A549 (cell line): ENCODE results near the gene MEF2D. TPM values are rescaled to one million over a fixed set of nuclear protein-coding genes. Genes with fewer than 3 reads are reported as not detected.

Experiments
- ATAC-seq, 2 experiments: fragments of 200-7000 bp in 1 of 2; fragments of >200 bp in 1 of 2; cut with Nextera tagmentation in 1 of 2; cut with Tn5 transposase in 1 of 2; 3 replicates each; pipeline versions ENCODE4 v1.8.0 to v1.9.1; 2018 to 2020; ENCODE audit warnings: mild to moderate bottlenecking in 1 of 2, moderate library complexity in 1 of 2
- CTCF ChIA-PET: fragments of 300-600 bp; sonication (Branson Sonifier 250); formaldehyde crosslinking; extraction: SDS; loops from one replicate; lab custom pipeline; 2021; ENCODE audit warnings: antibody characterized with exemption, inconsistent platforms; lab: Yijun Ruan, JAX
- POLR2A ChIA-PET: fragments of 350-600 bp; formaldehyde crosslinking; extraction: SDS; loops from one replicate; lab custom pipeline; 2021; ENCODE audit warnings: antibody characterized with exemption, inconsistent platforms; lab: Yijun Ruan, JAX
- DNase-seq, 2 experiments: peaks; one replicate each; pipeline versions ENCODE4 v3.0.0 to v3.0.0-alpha.2; 2011 to 2016; ENCODE audit warnings: low read depth in 1 of 2, low spot score in 1 of 2
- FAIRE-seq: peaks from 2 replicates; lab custom pipeline; 2011; peaks lifted over from hg19 to GRCh38; lab: Jason Lieb, UNC
- H3K27ac ChIP-seq, 2 experiments: fragments of >200 bp; sonication (Bioruptor Twin); formaldehyde crosslinking; 3 replicates each; pipeline ENCODE4 v1.5.1; 2016 to 2017
- H3K4me1 ChIP-seq: fragments of >200 bp; sonication (Bioruptor Twin); formaldehyde crosslinking; 3 replicates; pipeline ENCODE4 v1.6.1; 2016
- H3K4me2 ChIP-seq: fragments of >200 bp; sonication (Bioruptor Twin); formaldehyde crosslinking; 3 replicates; pipeline ENCODE4 v1.6.1; 2016
- H3K4me3 ChIP-seq: fragments of >200 bp; sonication (Bioruptor Twin); formaldehyde crosslinking; 3 replicates; pipeline ENCODE4 v1.5.1; 2016
- H3K9me3 ChIP-seq: fragments of >200 bp; sonication (Bioruptor Twin); formaldehyde crosslinking; 3 replicates; pipeline ENCODE4 v1.6.1; 2016
- BCL3 ChIP-seq: fragments of >200 bp; sonication (Bioruptor Twin); formaldehyde crosslinking; IDR thresholded peaks from 3 replicates; pipeline ENCODE4 v1.6.1; 2016
- BHLHE40 ChIP-seq: IDR thresholded peaks from 2 replicates; pipeline ENCODE4 v1.6.1; 2012; ENCODE audit warnings: low read depth, low read length, inconsistent platforms
- CBX2 ChIP-seq: fragments of 200-600 bp; sonication (generic); IDR thresholded peaks from 2 replicates; pipeline ENCODE4 v1.6.1; 2016; ENCODE audit warnings: low read depth, mild to moderate bottlenecking, borderline replicate concordance
- CBX8 ChIP-seq: fragments of 200-600 bp; sonication (generic); IDR thresholded peaks from 2 replicates; pipeline ENCODE4 v1.6.1; 2016
- CEBPB ChIP-seq, 2 experiments: fragments of >200 bp in 1 of 2; sonication (Bioruptor Twin) in 1 of 2; formaldehyde crosslinking in 1 of 2; IDR thresholded peaks; 2 replicates each; pipeline ENCODE4 v1.6.1; 2012 to 2016
- CHD2 ChIP-seq: fragments of 150-350 bp; IDR thresholded peaks from 2 replicates; pipeline ENCODE4 v1.6.1; 2014; ENCODE audit warnings: low read length; ENCODE audit not compliant: partially characterized antibody
- E2F6 ChIP-seq: IDR thresholded peaks from 2 replicates; pipeline ENCODE4 v1.6.1; 2012; ENCODE audit warnings: low read depth, borderline replicate concordance
- EHF ChIP-seq: fragments of 250-450 bp; sonication (Bioruptor Pico); IDR thresholded peaks from 2 replicates; pipeline ENCODE4 v1.5.0; 2020; ENCODE audit warnings: mild to moderate bottlenecking
- EHMT2 ChIP-seq: fragments of 200-600 bp; sonication (generic); IDR thresholded peaks from 2 replicates; pipeline ENCODE4 v1.6.1; 2016; ENCODE audit warnings: antibody characterized with exemption, low read depth, mild to moderate bottlenecking, moderate library complexity
- ELK1 ChIP-seq: fragments of 150-350 bp; IDR thresholded peaks from 2 replicates; pipeline ENCODE4 v1.6.1; 2014; ENCODE audit warnings: low read depth, mild to moderate bottlenecking, low read length
- ESRRA ChIP-seq: fragments of 150-350 bp; IDR thresholded peaks from 2 replicates; pipeline ENCODE4 v1.6.1; 2014; ENCODE audit warnings: mild to moderate bottlenecking, low read length, borderline replicate concordance
- FOSB ChIP-seq: fragments of 250-450 bp; sonication (Bioruptor Pico); IDR thresholded peaks from 2 replicates; pipeline ENCODE4 v1.5.0; 2020; ENCODE audit warnings: mild to moderate bottlenecking, moderate library complexity
- HEYL ChIP-seq: fragments of 250-450 bp; sonication (Bioruptor Pico); IDR thresholded peaks from 2 replicates; pipeline ENCODE4 v1.8.0; 2021; ENCODE audit warnings: mild to moderate bottlenecking, moderate library complexity
- HMGXB4 ChIP-seq: fragments of 250-450 bp; sonication (Bioruptor Pico); IDR thresholded peaks from 2 replicates; pipeline ENCODE4 v1.5.0; 2021; ENCODE audit warnings: mild to moderate bottlenecking, moderate library complexity, borderline replicate concordance
- HOXA7 ChIP-seq: fragments of 250-450 bp; sonication (Bioruptor Pico); IDR thresholded peaks from 2 replicates; pipeline ENCODE4 v1.5.0; 2020; ENCODE audit warnings: mild to moderate bottlenecking, moderate library complexity
- HOXB13 ChIP-seq: fragments of 250-450 bp; sonication (Bioruptor Pico); IDR thresholded peaks from 2 replicates; pipeline ENCODE4 v1.5.0; 2020; ENCODE audit warnings: low read depth, mild to moderate bottlenecking, moderate library complexity
- KDM5A ChIP-seq: fragments of 200-600 bp; sonication (generic); IDR thresholded peaks from 2 replicates; pipeline ENCODE4 v1.6.1; 2016; ENCODE audit warnings: antibody characterized with exemption, mild to moderate bottlenecking
- MAFK ChIP-seq: fragments of 450-650 bp; IDR thresholded peaks from 2 replicates; pipeline ENCODE4 v1.6.1; 2014; ENCODE audit not compliant: partially characterized antibody
- MAX ChIP-seq: IDR thresholded peaks from 2 replicates; pipeline ENCODE4 v1.6.1; 2012
- MYC ChIP-seq: IDR thresholded peaks from 2 replicates; pipeline ENCODE4 v1.6.1; 2012; ENCODE audit warnings: mild to moderate bottlenecking, inconsistent platforms, low read length, improper control_type of control experiment, borderline replicate concordance
- PBX3 ChIP-seq: IDR thresholded peaks from 2 replicates; pipeline ENCODE4 v1.6.1; 2012
- POLR2A ChIP-seq: IDR thresholded peaks from 2 replicates; pipeline ENCODE4 v1.6.1; 2012; ENCODE audit warnings: mild to moderate bottlenecking, low read length
- RAD21 ChIP-seq, 2 experiments: fragments of >200 bp in 1 of 2; sonication (Bioruptor Twin) in 1 of 2; formaldehyde crosslinking in 1 of 2; IDR thresholded peaks in 1 of 2; conservative IDR thresholded peaks in 1 of 2; 2 replicates in 1 of 2; 3 replicates in 1 of 2; pipeline ENCODE4 v1.6.1; 2012 to 2018; ENCODE audit warnings: inconsistent platforms in 1 of 2
- REST ChIP-seq: fragments of 200-600 bp; sonication (generic); IDR thresholded peaks from 2 replicates; pipeline ENCODE4 v1.6.1; 2016; ENCODE audit warnings: antibody characterized with exemption, mild to moderate bottlenecking, moderate library complexity
- RFX5 ChIP-seq: fragments of 450-650 bp; IDR thresholded peaks from 2 replicates; pipeline ENCODE4 v1.7.1; 2014; ENCODE audit warnings: antibody characterized with exemption, mild to moderate bottlenecking, moderate library complexity
- SREBF2 ChIP-seq: fragments of 450-650 bp; IDR thresholded peaks from 2 replicates; pipeline ENCODE4 v1.6.1; 2014; ENCODE audit warnings: mild to moderate bottlenecking, moderate library complexity
- TFCP2L1 ChIP-seq: fragments of 250-450 bp; sonication (Bioruptor Pico); IDR thresholded peaks from 2 replicates; pipeline ENCODE4 v1.5.0; 2021; ENCODE audit warnings: mild to moderate bottlenecking
- TP53 ChIP-seq: fragments of 250-450 bp; sonication (Bioruptor Pico); IDR thresholded peaks from 2 replicates; pipeline ENCODE4 v1.5.0; 2021; ENCODE audit warnings: mild to moderate bottlenecking, moderate library complexity
- ZNF302 ChIP-seq: fragments of 250-450 bp; sonication (Bioruptor Pico); IDR thresholded peaks from 2 replicates; pipeline ENCODE4 v1.9.0; 2021; ENCODE audit warnings: inconsistent platforms, mild to moderate bottlenecking, moderate library complexity
- WGBS: methylation state at CpG from one replicate; pipeline ENCODE4 v1.1.6; 2017; ENCODE audit errors: missing lambda C conversion rate; 5-methylcytosine and 5-hydroxymethylcytosine counted together
- polyA plus RNA-seq, 4 experiments: library from polyadenylated mRNA; depleted of rRNA in 3 of 4; stranded (reverse); fragments of >200 nt; fragmentation: RNase III in 1 of 4; extraction: RNeasy Plus Mini Kit Qiagen cat#74134 plus additional on column Dnase treatment in 1 of 4; gene quantifications; 2 replicates in 3 of 4; 3 replicates in 1 of 4; pipeline ENCODE4 v1.2.3, GENCODE V29; 2011 to 2017

The MEF2D gene
- polyA plus RNA-seq, 2 of the 4 experiments (the other 2 are of a cell fraction): 16.8 to 23.4 TPM

- TF ChIP-seq MAX (no peak), RAD21 (conservative IDR thresholded peaks at IDR 0.05 in 1 of 2, IDR thresholded peaks at IDR 0.05 in 1 of 2) (no peak), EHMT2 (no peak), CBX2 (no peak), MAFK (no peak), REST (no peak), HMGXB4 (CRISPR knock-in tag) (no peak), EHF (CRISPR knock-in tag) (no peak), ZNF302 (CRISPR knock-in tag) (no peak), POLR2A (no peak), TP53 (no peak), HOXB13 (CRISPR knock-in tag) (no peak), CHD2 (no peak), BCL3 (no peak), MYC (no peak), ESRRA (no peak), CBX8 (no peak), E2F6 (no peak)
- TF ChIP-seq, all 56 proteins: peak for 0
- ATAC-seq (no peak), DNase-seq (no peak), FAIRE-seq (no peak)
- no peak overlapping the region for H3K4me3 ChIP-seq
- no peak overlapping the region for H3K4me2 ChIP-seq
- POLR2A ChIA-PET: no interaction called here
- H3K4me1 ChIP-seq: peaks cover 27% of the 10 kb centered on the region
- CTCF ChIA-PET: interaction anchor here (0.6 to 1.7 kb wide), 4 partner anchors 15 to 305 kb away, joined by 3 to 5 read pairs (median 4); no protein-coding TSS in a partner anchor
- 42% methylated on average over 2 of the region's 2 CpGs for WGBS
- no peaks in the 10 kb centered on the region for H3K9me3 ChIP-seq
- H3K27ac ChIP-seq: no peak overlapping the region
These were observed 15.4 kb upstream of the MEF2D start for GRCh38 chr1:156515956-156516355.

- H3K4me1 ChIP-seq: peaks cover 40% of the 10 kb centered on the region
- POLR2A ChIA-PET: no interaction called here
- FAIRE-seq: no peak
- TF ChIP-seq MAX (no peak), HEYL (CRISPR knock-in tag) (no peak), MYC (no peak), KDM5A (no peak), ELK1 (no peak), CEBPB (IDR thresholded peaks at IDR 0.05) (no peak), PBX3 (no peak), BHLHE40 (no peak), HOXB13 (CRISPR knock-in tag) (no peak), RFX5 (no peak), TFCP2L1 (CRISPR knock-in tag) (no peak), SREBF2 (no peak), HOXA7 (CRISPR knock-in tag) (no peak), FOSB (CRISPR knock-in tag) (no peak), CBX8 (no peak)
These were observed 12.6 kb upstream of the MEF2D start for GRCh38 chr1:156513185-156513584.

More at GRCh38 chr1:156513185-156513584, 12.6 kb upstream of the MEF2D start:
- H3K9me3 ChIP-seq: no peaks in the 10 kb centered on the region
- no peak for DNase-seq
- CTCF ChIA-PET: interaction anchor here (1.1 kb wide), 1 partner anchor 128 kb away, joined by 3 read pairs; no protein-coding TSS in a partner anchor
- H3K4me2 ChIP-seq: no peak overlapping the region
- WGBS: 86% methylated on average over 9 of the region's 9 CpGs
- H3K4me3 ChIP-seq: no peak overlapping the region
- ATAC-seq: no peak
- H3K27ac ChIP-seq: peak overlapping the region; percentile 30 to 100; a peak in 4 of 6 replicates
